Measurements from ENCODE around the gene UTF1. TPM values are rescaled to one million over a fixed set of nuclear protein-coding genes. Genes with fewer than 3 reads are reported as not detected.

Gene UTF1
- total and polyA plus RNA-seq, 10 donors = 0.10 to 0.54 (median 0.32) TPM; not detected in 4

DNA sequence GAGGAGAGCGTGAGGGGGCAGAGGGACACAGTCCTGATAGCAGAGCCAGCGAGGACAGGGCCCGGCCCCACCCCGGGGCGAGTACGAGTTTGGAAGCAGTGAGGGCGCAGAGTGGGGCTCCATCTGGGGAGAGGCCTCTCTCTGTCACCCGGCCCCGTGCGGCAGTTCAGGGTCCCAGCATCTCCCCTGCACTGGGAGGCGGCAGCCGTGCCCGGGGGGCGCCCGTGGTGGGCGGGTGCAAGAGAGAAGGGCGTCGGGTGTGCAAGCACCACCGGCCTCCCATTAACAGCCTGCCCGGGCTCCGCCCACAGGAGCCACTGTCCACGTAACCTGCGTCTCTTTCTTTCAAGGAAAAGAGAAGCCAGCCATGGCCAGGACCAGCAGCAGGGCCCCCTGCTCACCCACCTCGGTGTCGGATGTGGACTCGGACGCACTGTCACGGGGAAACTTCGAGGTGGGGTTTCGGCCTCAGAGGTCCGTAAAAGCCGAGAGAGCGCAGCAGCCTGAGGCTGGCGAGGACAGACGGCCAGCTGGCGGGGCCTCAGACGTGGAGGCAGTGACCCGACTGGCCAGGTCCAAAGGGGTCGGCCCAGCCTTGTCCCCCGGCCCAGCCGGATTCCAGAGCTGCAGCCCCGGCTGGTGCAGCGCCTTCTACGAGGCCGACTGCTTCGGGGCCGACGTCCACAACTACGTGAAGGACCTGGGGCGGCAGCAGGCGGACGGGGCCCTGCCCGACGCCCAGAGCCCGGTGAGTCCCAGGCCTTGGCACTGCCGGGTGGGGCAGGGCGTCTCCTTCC lies 28.7 kb upstream of the UTF1 start:
- TF ChIP-seq POLR2A (IDR thresholded peaks at IDR 0.05) = no peak
- TF ChIP-seq, protein P1, sequence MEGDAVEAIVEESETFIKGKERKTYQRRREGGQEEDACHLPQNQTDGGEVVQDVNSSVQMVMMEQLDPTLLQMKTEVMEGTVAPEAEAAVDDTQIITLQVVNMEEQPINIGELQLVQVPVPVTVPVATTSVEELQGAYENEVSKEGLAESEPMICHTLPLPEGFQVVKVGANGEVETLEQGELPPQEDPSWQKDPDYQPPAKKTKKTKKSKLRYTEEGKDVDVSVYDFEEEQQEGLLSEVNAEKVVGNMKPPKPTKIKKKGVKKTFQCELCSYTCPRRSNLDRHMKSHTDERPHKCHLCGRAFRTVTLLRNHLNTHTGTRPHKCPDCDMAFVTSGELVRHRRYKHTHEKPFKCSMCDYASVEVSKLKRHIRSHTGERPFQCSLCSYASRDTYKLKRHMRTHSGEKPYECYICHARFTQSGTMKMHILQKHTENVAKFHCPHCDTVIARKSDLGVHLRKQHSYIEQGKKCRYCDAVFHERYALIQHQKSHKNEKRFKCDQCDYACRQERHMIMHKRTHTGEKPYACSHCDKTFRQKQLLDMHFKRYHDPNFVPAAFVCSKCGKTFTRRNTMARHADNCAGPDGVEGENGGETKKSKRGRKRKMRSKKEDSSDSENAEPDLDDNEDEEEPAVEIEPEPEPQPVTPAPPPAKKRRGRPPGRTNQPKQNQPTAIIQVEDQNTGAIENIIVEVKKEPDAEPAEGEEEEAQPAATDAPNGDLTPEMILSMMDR (IDR thresholded peaks at IDR 0.05 in 8 of 11, conservative IDR thresholded peaks at IDR 0.05 in 3 of 11) = no peak
- Histone ChIP-seq H3K4me1 (no peaks in the 10 kb centered on the region), H3K4me3 (no peak overlapping the region), H3K27ac (no peak overlapping the region), H3K27me3 (replicated peaks in 1 of 7) (peaks cover 0 to 64% (median 0%) of the 10 kb centered on the region in 7 donors), H3K36me3 (no peaks in the 10 kb centered on the region), H3K9me3 (no peaks in the 10 kb centered on the region)
- WGBS, 5 donors = 88 to 93% (median 91%) methylated on average over 53 to 57 of the region's 57 CpGs
- DNase-seq = no peak
- intact Hi-C loops (cut with DNase I; ENCODE audit: low total_unique reads) = no loop called here

DNA sequence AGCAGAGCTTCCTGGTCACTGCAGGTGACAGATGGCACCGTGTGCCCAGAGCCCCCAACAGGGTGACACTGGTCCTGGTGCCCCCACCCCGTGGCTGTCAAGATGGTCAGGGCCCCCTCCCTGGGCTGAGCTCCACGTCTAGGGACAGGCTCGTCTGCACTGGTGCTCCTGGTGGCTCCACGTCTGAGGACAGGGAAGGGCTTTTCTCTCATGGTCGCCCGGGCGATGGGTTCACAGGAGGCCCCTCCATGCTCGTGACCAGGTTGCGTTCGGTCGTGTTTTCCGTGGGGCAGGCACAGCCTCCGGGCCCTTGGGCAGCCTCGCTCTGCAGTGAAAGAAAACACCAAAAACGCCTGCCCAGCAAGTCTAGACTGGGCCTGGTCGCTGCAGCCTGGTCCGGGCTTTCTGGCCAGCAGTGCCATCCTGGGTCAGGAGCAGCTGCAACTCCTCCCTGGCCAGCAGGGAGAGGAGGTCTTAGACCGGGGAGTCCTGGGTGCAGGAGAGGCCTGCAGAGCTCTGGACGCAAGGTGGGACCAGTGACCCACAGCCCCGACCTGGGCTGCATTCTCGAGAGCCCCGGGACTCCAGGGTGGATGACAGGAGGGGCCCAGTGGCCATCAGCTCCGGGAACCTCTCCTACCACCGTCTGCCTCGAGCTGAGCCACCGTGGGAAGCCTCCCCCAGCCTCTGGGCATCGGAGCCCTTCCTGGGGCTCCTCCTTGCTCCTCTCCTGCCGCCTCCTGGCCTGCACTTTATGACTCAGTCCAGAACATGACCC lies 27.9 kb upstream of the UTF1 start:
- H3K9me3 ChIP-seq = no peaks in the 10 kb centered on the region
- H3K27ac ChIP-seq = no peak overlapping the region
- WGBS, 5 donors = 75 to 87% (median 81%) methylated on average over 9 to 29 of the region's 29 CpGs
- H3K36me3 ChIP-seq = no peaks in the 10 kb centered on the region
- intact Hi-C loops (cut with DNase I; ENCODE audit: low total_unique reads) = no loop called here
- H3K27me3 ChIP-seq (replicated peaks in 1 of 7) = peaks cover 0 to 61% (median 0%) of the 10 kb centered on the region in 7 donors
- TF ChIP-seq POLR2AphosphoS5 (IDR thresholded peaks at IDR 0.05) (no peak), POLR2A (IDR thresholded peaks at IDR 0.05) (no peak)
- TF ChIP-seq, protein P1 (IDR thresholded peaks at IDR 0.05 in 8 of 11, conservative IDR thresholded peaks at IDR 0.05 in 3 of 11) = no peak
- H3K4me1 ChIP-seq = no peaks in the 10 kb centered on the region
- no peak for DNase-seq
- H3K4me3 ChIP-seq = no peak overlapping the region

DNA sequence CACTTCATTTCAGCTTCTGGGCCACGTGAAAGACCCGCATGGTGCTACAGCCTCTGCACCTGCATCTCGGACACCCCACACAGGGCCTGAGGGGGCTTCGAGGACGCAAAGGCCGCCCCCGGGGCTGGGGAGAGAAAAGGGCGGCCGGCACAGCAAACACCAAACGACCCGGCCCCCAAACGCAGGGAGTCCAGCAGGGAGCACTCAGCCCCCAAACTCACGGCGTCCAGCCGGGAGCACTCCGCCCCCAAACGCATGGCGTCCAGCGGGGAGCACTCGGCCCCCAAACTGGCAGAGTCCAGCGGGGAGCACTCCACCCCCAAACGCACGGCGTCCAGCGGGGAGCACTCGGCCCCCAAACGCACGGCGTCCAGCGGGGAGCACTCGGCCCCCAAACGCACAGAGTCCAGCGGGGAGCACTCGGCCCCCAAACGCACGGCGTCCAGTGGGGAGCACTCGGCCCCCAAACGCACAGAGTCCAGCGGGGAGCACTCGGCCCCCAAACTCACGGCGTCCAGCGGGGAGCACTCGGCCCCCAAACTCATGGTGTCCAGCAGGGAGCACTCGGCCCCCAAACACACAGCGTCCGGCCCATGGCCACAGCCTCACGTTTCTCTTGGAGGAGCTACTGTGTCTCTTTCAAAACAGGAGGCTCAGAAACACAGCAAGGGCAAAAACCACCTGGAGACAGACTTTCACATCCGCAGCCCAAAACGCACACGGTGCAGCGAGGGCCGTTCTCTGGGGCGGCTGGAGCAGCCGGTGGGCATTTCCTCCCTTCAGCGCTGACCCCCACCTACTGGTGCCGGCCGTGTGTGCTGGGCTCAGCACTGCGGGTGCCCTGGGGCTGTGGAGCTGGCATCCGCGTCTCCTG lies 27.0 kb upstream of the UTF1 start:
- no peak overlapping the region for H3K4me3 ChIP-seq
- H3K4me1 ChIP-seq = no peaks in the 10 kb centered on the region
- 84 to 88% (median 88%) methylated on average over 19 to 62 of the region's 62 CpGs for WGBS, 5 donors
- H3K27me3 ChIP-seq (replicated peaks in 1 of 7) = peaks cover 0 to 53% (median 0%) of the 10 kb centered on the region in 7 donors
- TF ChIP-seq, protein P1 (IDR thresholded peaks at IDR 0.05 in 8 of 11, conservative IDR thresholded peaks at IDR 0.05 in 3 of 11) = no peak
- TF ChIP-seq POLR2AphosphoS5 (IDR thresholded peaks at IDR 0.05) = no peak
- TF ChIP-seq POLR2A (IDR thresholded peaks at IDR 0.05) = no peak
- no peaks in the 10 kb centered on the region for H3K9me3 ChIP-seq
- no peaks in the 10 kb centered on the region for H3K36me3 ChIP-seq
- intact Hi-C loops (cut with DNase I; ENCODE audit: low total_unique reads) = no loop called here
- no peak for DNase-seq
- no peak overlapping the region for H3K27ac ChIP-seq
